GM12878 (cell line): ENCODE results near the gene PTPRJ.
"Not testable (repeated sequence)": the region's sequence is repeated elsewhere in the genome, so short reads cannot be mapped to it uniquely, and the experiment has no call there.

Source experiments
- GABPA ChIP-seq: IDR thresholded peaks from 2 replicates; pipeline ENCODE4 v1.6.1; 2014; ENCODE audit warnings: antibody characterized with exemption, low read depth, mild to moderate bottlenecking, inconsistent platforms
- KDM1A ChIP-seq: fragments of 200-600 bp; sonication (generic); IDR thresholded peaks from 2 replicates; pipeline ENCODE4 v1.6.1; 2016; ENCODE audit warnings: borderline replicate concordance
- NR2C2 ChIP-seq: IDR thresholded peaks from 2 replicates; pipeline ENCODE4 v1.6.1; 2011; ENCODE audit warnings: borderline replicate concordance, low read depth; ENCODE audit not compliant: control insufficient read depth, insufficient read length
- NRF1 ChIP-seq: conservative IDR thresholded peaks from 2 replicates; pipeline ENCODE4 v1.6.1; 2011; ENCODE audit warnings: mild to moderate bottlenecking, low read depth, low read length, improper control_type of control experiment
- POLR2AphosphoS5 ChIP-seq: IDR thresholded peaks from 2 replicates; pipeline ENCODE4 v1.6.1; 2011; ENCODE audit warnings: mild to moderate bottlenecking, low read length, inconsistent platforms
- TF ChIP-seq, protein P1 (sequence below): IDR thresholded peaks from 2 replicates; pipeline ENCODE4 v1.6.1; 2011; ENCODE audit warnings: borderline replicate concordance, low read depth, mild to moderate bottlenecking, moderate library complexity, mixed read lengths, low read length; ENCODE audit not compliant: insufficient read depth; ENCODE audit errors: extremely low read length
- TF ChIP-seq, protein P2 (sequence below), 3 experiments: IDR thresholded peaks in 2 of 3; conservative IDR thresholded peaks in 1 of 3; 2 replicates each; pipeline ENCODE4 v1.5.1; 2011; ENCODE audit warnings: low read depth in 3 of 3, low read length in 3 of 3, mild to moderate bottlenecking in 3 of 3, control low read depth in 2 of 3, moderate library complexity in 2 of 3, inconsistent platforms in 1 of 3, mixed read lengths in 1 of 3; ENCODE audit not compliant: control insufficient read depth in 2 of 3, insufficient read depth in 1 of 3; ENCODE audit errors: extremely low read depth in 1 of 3
- TF ChIP-seq, protein P3 (sequence below): fragments of 450-650 bp; IDR thresholded peaks from 2 replicates; pipeline ENCODE4 v1.6.1; 2016; ENCODE audit warnings: mild to moderate bottlenecking, moderate library complexity, borderline replicate concordance

DNA sequence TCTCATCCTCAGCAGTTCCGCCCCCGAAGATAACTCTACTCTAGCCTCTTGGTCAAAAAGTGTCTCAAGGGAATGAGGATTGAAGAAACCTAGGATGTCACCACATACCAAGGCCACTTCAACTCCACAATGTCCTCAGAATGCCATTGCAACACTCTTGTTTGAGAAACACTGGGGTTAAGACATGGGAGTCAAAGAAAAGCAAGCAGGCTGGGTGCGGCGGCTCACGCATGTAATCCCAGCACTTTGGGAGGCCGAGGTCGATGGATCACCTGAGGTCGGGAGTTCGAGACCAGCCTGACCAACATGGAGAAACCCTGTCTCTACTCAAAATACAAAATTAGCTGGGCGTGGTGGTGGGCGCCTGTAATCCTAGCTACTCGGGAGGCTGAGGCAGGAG is 28.9 kb upstream of the PTPRJ start:
- not testable (repeated sequence) for TF ChIP-seq POLR2AphosphoS5, NRF1, KDM1A, GABPA, NR2C2
- TF ChIP-seq, protein P1, sequence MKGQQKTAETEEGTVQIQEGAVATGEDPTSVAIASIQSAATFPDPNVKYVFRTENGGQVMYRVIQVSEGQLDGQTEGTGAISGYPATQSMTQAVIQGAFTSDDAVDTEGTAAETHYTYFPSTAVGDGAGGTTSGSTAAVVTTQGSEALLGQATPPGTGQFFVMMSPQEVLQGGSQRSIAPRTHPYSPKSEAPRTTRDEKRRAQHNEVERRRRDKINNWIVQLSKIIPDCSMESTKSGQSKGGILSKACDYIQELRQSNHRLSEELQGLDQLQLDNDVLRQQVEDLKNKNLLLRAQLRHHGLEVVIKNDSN, result not testable (repeated sequence)
- TF ChIP-seq, protein P2, sequence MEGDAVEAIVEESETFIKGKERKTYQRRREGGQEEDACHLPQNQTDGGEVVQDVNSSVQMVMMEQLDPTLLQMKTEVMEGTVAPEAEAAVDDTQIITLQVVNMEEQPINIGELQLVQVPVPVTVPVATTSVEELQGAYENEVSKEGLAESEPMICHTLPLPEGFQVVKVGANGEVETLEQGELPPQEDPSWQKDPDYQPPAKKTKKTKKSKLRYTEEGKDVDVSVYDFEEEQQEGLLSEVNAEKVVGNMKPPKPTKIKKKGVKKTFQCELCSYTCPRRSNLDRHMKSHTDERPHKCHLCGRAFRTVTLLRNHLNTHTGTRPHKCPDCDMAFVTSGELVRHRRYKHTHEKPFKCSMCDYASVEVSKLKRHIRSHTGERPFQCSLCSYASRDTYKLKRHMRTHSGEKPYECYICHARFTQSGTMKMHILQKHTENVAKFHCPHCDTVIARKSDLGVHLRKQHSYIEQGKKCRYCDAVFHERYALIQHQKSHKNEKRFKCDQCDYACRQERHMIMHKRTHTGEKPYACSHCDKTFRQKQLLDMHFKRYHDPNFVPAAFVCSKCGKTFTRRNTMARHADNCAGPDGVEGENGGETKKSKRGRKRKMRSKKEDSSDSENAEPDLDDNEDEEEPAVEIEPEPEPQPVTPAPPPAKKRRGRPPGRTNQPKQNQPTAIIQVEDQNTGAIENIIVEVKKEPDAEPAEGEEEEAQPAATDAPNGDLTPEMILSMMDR (IDR thresholded peaks at IDR 0.05 in 2 of 3, conservative IDR thresholded peaks at IDR 0.05 in 1 of 3; ENCODE audit: control insufficient read depth in 2 of 3, extremely low read depth in 1 of 3, insufficient read depth in 1 of 3, low read depth in 3 of 3, low read length in 3 of 3), result not testable (repeated sequence)
- TF ChIP-seq, protein P3, sequence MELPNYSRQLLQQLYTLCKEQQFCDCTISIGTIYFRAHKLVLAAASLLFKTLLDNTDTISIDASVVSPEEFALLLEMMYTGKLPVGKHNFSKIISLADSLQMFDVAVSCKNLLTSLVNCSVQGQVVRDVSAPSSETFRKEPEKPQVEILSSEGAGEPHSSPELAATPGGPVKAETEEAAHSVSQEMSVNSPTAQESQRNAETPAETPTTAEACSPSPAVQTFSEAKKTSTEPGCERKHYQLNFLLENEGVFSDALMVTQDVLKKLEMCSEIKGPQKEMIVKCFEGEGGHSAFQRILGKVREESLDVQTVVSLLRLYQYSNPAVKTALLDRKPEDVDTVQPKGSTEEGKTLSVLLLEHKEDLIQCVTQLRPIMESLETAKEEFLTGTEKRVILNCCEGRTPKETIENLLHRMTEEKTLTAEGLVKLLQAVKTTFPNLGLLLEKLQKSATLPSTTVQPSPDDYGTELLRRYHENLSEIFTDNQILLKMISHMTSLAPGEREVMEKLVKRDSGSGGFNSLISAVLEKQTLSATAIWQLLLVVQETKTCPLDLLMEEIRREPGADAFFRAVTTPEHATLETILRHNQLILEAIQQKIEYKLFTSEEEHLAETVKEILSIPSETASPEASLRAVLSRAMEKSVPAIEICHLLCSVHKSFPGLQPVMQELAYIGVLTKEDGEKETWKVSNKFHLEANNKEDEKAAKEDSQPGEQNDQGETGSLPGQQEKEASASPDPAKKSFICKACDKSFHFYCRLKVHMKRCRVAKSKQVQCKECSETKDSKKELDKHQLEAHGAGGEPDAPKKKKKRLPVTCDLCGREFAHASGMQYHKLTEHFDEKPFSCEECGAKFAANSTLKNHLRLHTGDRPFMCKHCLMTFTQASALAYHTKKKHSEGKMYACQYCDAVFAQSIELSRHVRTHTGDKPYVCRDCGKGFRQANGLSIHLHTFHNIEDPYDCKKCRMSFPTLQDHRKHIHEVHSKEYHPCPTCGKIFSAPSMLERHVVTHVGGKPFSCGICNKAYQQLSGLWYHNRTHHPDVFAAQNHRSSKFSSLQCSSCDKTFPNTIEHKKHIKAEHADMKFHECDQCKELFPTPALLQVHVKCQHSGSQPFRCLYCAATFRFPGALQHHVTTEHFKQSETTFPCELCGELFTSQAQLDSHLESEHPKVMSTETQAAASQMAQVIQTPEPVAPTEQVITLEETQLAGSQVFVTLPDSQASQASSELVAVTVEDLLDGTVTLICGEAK, result not testable (repeated sequence)
